Measurements from ENCODE around the gene ZC3H4. TPM values are rescaled to one million over a fixed set of nuclear protein-coding genes. Genes with fewer than 3 reads are reported as not detected.
A peak's percentile ranks its signal among the peaks of the same experiment; 100 is the strongest.

ZC3H4 gene
- total RNA-seq, 1 experiment from 2014 or later: 42.7 TPM

- POLR2A ChIA-PET: no interaction called here
- BruUV-seq (replicated peaks): no TSS peak
- CTCF ChIA-PET: no interaction called here
- no peaks in the 10 kb centered on the region for H3K9me3 ChIP-seq (ENCODE audit: control insufficient read depth, insufficient read depth, low read depth, low read length)
- no peak for TF ChIP-seq SIN3A (IDR thresholded peaks at IDR 0.05; ENCODE audit: borderline replicate concordance, insufficient read depth, low read depth, low read length)
- no peak for TF ChIP-seq TCF7L2 (IDR thresholded peaks at IDR 0.05; ENCODE audit: low read depth, low read length)
- TF ChIP-seq, protein P1, sequence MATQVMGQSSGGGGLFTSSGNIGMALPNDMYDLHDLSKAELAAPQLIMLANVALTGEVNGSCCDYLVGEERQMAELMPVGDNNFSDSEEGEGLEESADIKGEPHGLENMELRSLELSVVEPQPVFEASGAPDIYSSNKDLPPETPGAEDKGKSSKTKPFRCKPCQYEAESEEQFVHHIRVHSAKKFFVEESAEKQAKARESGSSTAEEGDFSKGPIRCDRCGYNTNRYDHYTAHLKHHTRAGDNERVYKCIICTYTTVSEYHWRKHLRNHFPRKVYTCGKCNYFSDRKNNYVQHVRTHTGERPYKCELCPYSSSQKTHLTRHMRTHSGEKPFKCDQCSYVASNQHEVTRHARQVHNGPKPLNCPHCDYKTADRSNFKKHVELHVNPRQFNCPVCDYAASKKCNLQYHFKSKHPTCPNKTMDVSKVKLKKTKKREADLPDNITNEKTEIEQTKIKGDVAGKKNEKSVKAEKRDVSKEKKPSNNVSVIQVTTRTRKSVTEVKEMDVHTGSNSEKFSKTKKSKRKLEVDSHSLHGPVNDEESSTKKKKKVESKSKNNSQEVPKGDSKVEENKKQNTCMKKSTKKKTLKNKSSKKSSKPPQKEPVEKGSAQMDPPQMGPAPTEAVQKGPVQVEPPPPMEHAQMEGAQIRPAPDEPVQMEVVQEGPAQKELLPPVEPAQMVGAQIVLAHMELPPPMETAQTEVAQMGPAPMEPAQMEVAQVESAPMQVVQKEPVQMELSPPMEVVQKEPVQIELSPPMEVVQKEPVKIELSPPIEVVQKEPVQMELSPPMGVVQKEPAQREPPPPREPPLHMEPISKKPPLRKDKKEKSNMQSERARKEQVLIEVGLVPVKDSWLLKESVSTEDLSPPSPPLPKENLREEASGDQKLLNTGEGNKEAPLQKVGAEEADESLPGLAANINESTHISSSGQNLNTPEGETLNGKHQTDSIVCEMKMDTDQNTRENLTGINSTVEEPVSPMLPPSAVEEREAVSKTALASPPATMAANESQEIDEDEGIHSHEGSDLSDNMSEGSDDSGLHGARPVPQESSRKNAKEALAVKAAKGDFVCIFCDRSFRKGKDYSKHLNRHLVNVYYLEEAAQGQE (IDR thresholded peaks at IDR 0.05; ENCODE audit: insufficient read depth in 1 of 2, low read depth in 2 of 2, low read length in 1 of 2): no peak
- TF ChIP-seq CTCF (IDR thresholded peaks at IDR 0.05): no peak
- TF ChIP-seq POLR2AphosphoS5 (IDR thresholded peaks at IDR 0.05; ENCODE audit: low read depth, low read length): no peak
- no peaks in the 10 kb centered on the region for H3K27me3 ChIP-seq (ENCODE audit: control insufficient read depth, insufficient read depth, low read length)
- no peak for DNase-seq (ENCODE audit: low read depth, low spot score)
- H3K4me3 ChIP-seq (ENCODE audit: low read depth in 2 of 2, low read length in 2 of 2): peak within 1 kb of the TSS; percentile 33 to 35
- in situ Hi-C loops (cut with HindIII; ENCODE audit: low pct_unique_long_range_greater_than_20kb, low sequenced_read_pairs): no loop called here
- no peaks in the 10 kb centered on the region for H3K36me3 ChIP-seq (ENCODE audit: control insufficient read depth, insufficient read depth, low read length)
- intact Hi-C loops (cut with micrococcal nuclease; ENCODE audit: unreplicated experiment): no loop called here
- peaks cover 8% of the 10 kb centered on the region for H3K4me1 ChIP-seq (ENCODE audit: control insufficient read depth, insufficient read depth, low read length)
- no peak within 1 kb of the TSS for H3K27ac ChIP-seq (ENCODE audit: low read length)
- peak; percentile 69 for ATAC-seq
Observed at GRCh38 chr19:47019431-47020041, 94.0 kb downstream of the ZC3H4 start, which contains the start of gene NPAS1. Gene NPAS1 (plus strand): TSS chr19:47019837. CDS start chr19:47021048, 1,211 bp downstream.

DNA sequence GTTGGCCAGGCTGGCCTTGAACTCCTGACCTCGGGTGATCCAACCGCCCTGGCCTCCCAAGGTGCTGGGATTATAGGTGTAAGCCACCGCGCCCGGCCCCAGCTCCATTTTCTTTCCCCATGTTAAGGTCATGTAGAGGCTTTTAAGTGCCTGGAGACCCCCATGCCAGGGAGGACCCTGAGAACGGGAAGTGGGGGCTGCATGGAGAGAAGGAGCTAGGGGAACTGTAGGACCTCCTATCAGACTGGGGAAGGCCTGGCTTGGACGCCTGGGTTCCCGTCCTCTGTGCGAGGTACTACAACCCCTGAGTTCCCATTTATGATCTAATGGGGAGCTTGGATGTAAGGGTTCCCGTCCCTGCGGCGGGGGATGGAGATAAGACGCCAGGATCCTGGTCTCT, 94.7 kb downstream of the ZC3H4 start:
- H3K9me3 ChIP-seq (ENCODE audit: control insufficient read depth, insufficient read depth, low read depth, low read length): no peaks in the 10 kb centered on the region
- CTCF ChIA-PET: no interaction called here
- POLR2A ChIA-PET: no interaction called here
- H3K4me3 ChIP-seq (ENCODE audit: low read depth in 2 of 2, low read length in 2 of 2): peak overlapping the region in 1 of 2 experiments; percentile 33; a peak in 2 of 4 replicates
- no TSS peak for BruUV-seq (replicated peaks)
- in situ Hi-C loops (cut with HindIII; ENCODE audit: low pct_unique_long_range_greater_than_20kb, low sequenced_read_pairs) (no loop called here), intact Hi-C loops (cut with micrococcal nuclease; ENCODE audit: unreplicated experiment) (no loop called here)
- peaks cover 8% of the 10 kb centered on the region for H3K4me1 ChIP-seq (ENCODE audit: control insufficient read depth, insufficient read depth, low read length)
- no peaks in the 10 kb centered on the region for H3K27me3 ChIP-seq (ENCODE audit: control insufficient read depth, insufficient read depth, low read length)
- no peak for ATAC-seq
- H3K27ac ChIP-seq (ENCODE audit: low read length): no peak overlapping the region
- TF ChIP-seq, protein P1 (IDR thresholded peaks at IDR 0.05; ENCODE audit: insufficient read depth in 1 of 2, low read depth in 2 of 2, low read length in 1 of 2): no peak
- TF ChIP-seq POLR2AphosphoS5 (IDR thresholded peaks at IDR 0.05; ENCODE audit: low read depth, low read length) (no peak), SIN3A (IDR thresholded peaks at IDR 0.05; ENCODE audit: borderline replicate concordance, insufficient read depth, low read depth, low read length) (no peak), CTCF (IDR thresholded peaks at IDR 0.05) (no peak), TCF7L2 (IDR thresholded peaks at IDR 0.05; ENCODE audit: low read depth, low read length) (no peak)
- H3K36me3 ChIP-seq (ENCODE audit: control insufficient read depth, insufficient read depth, low read length): no peaks in the 10 kb centered on the region
- DNase-seq (ENCODE audit: low read depth, low spot score): no peak
